NB4 (cell line): ENCODE results near the gene AGBL4.

Experiments used
- DNase-seq: peaks from one replicate; pipeline ENCODE4 v3.0.0; 2010; ENCODE audit warnings: low read depth
- H3K4me3 ChIP-seq: one replicate; pipeline ENCODE4 v1.5.1; 2011; ENCODE audit warnings: mild to moderate bottlenecking, low read depth, low read length, moderate library complexity
- CTCF ChIP-seq: IDR thresholded peaks from one replicate; pipeline ENCODE4 v1.5.1; 2012; ENCODE audit warnings: low read depth, low read length
- MAX ChIP-seq: IDR thresholded peaks from 2 replicates; pipeline ENCODE4 v1.6.1; 2011; ENCODE audit warnings: low read depth, low read length
- MYC ChIP-seq: IDR thresholded peaks from 2 replicates; pipeline ENCODE4 v1.6.1; 2011; ENCODE audit warnings: low read depth, low read length
- POLR2A ChIP-seq: IDR thresholded peaks from 2 replicates; pipeline ENCODE4 v1.6.1; 2011; ENCODE audit warnings: mild to moderate bottlenecking; ENCODE audit not compliant: insufficient read length; ENCODE audit errors: extremely low read depth

AGBL4 gene

GRCh38 chr1:48692235-48692634 lies 1331.5 kb downstream of the AGBL4 start:
- DNase-seq, result no peak
- no peak overlapping the region for H3K4me3 ChIP-seq
- TF ChIP-seq MYC (no peak), POLR2A (no peak), CTCF (no peak), MAX (no peak)

GRCh38 chr1:48691429-48692001 lies 1332.2 kb downstream of the AGBL4 start:
- TF ChIP-seq MAX (no peak), CTCF (no peak), POLR2A (no peak), MYC (no peak)
- DNase-seq, result no peak
- H3K4me3 ChIP-seq, result no peak overlapping the region

- peak; percentile 52 for DNase-seq
- no peak overlapping the region for H3K4me3 ChIP-seq
- TF ChIP-seq CTCF (peak; percentile 36), POLR2A (no peak)
Measured at GRCh38 chr1:48688102-48688760, 1335.5 kb downstream of the AGBL4 start.

- no peak overlapping the region for H3K4me3 ChIP-seq
- TF ChIP-seq CTCF (no peak), MAX (no peak), MYC (no peak), POLR2A (no peak)
- no peak for DNase-seq
Measured at GRCh38 chr1:48687282-48688045, 1336.3 kb downstream of the AGBL4 start.

GRCh38 chr1:48686159-48686558 lies 1337.6 kb downstream of the AGBL4 start:
- no peak for DNase-seq
- no peak for TF ChIP-seq POLR2A
- no peak for TF ChIP-seq MAX
- TF ChIP-seq MYC, result no peak
- TF ChIP-seq CTCF, result no peak
- H3K4me3 ChIP-seq, result no peak overlapping the region

- H3K4me3 ChIP-seq, result no peak overlapping the region
- no peak for TF ChIP-seq POLR2A
- TF ChIP-seq MAX, result no peak
- no peak for TF ChIP-seq CTCF
- TF ChIP-seq MYC, result no peak
- no peak for DNase-seq
Measured at GRCh38 chr1:48684381-48684780, 1339.4 kb downstream of the AGBL4 start.
